NCI-H2081 treated with DMSO at 0.1 percent for 48 hours (cell line): ENCODE measurements around the gene VSTM2L.

Experiments used
- DNase-seq: peaks from one replicate; lab custom pipeline; 2025; lab: John Stamatoyannopoulos, UW

VSTM2L gene

DNA sequence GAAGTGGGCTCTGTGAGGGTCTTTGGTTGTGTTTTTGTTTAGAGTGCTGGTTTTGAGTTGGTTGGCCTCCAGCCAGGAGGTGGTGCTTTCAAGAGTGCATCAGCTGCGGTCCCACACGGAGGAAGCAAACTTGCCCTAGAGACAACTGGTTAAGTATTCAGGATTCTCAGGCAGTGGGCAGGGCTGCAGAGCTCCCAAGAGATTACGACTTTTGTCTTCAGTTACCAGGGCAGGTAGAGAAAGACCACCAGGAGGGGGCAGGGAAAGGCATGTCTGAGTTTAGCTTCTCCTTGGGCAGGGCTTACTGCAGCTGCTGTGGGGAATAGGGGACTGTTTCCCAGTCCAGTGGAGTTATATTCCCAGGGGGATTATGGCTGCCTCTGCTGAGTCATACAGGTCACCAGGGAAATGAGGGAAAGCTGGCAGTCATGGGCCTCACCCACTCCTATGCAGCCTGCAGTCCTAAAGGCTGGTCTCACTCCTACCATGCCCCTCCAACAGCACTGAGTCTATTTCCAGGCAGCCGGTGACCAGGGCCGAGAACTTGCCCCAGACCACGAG is 66.0 kb downstream of the VSTM2L start:
- DNase-seq = no peak

DNA sequence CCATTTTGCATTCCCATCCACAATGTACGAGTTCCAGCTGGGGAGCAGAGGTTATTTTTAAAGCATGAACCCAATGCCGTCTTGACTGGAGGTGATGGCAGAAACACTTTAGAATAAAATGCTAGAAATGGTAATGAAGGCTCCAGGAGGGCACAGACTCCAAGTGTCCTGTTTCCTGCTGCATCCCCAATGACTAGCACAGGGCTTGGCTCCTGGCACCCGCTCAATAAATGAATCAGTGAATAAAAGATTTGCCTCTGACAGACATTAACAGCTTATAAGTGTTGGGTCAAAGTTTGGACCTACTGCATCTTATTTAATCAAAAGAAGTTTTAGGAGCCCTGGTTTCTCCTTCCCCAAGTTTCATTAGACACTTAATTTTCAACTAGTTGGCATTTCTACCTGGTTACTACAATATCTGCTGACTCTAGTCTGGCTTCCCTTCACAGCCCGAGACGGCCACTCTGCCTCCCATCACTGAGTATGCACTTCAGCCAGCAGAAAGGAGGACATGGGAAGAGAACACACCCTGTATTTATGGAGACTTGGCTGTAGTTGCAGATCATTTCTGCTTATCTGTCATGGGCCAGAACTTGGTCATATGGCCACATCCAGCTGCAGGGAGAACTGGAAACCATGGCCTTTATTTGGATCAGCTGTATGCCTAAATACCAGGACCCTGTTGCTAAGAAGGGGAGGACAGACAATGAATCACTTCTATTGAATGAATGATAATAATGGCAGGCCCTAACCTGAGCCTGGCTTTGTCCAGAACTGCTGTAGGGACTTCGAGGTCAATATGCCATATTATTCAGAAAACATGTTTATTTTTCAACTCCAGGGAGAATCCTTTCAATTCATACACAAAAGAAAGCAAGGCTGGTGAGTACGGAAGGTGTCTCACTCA is 67.3 kb downstream of the VSTM2L start:
- no peak for DNase-seq

DNA sequence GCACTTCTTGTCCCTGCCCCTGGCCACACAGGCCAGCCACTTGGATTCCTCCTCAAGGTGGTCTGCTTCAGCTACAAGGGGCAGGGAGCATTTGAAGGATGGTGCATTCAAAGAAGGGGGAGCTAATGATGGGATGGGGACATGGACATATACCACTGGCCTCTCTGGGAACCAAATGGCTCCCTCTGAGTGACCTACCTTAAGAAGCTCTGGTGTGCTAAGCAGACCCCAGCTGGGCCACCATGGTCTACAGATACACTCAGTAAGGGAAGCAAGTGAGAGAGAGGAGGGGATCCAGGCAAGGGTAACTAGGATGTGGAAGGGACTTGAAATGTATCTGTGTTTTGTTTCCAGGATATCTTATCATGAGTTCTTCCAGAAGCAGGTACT is 67.9 kb downstream of the VSTM2L start:
- no peak for DNase-seq

DNA sequence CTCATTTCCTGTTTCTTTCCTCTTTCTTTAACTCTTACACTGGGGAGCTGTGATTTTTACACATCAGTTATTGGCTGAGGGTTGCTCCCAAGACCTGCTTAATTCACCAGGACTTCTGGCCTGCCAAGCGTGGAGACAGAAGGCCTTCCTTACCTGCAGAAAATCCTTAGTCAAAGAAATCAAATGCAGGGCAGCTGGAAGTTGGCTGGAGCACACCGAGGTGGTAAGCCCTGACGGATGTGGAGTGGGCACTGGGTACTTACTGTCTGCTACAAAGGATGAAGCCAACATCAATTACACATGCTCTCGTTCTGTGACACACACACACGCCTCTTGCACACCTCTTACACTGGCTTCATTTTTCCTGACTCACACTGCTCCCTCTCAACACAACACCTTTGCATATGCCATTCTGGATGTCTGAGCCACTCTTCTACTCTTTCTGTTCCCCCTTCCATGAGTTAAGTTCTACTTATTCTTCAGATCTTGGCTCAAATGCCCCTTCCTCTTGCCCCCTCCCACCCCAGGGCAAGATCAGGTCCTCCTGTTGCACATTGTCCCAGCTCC is 68.7 kb downstream of the VSTM2L start:
- no peak for DNase-seq

DNA sequence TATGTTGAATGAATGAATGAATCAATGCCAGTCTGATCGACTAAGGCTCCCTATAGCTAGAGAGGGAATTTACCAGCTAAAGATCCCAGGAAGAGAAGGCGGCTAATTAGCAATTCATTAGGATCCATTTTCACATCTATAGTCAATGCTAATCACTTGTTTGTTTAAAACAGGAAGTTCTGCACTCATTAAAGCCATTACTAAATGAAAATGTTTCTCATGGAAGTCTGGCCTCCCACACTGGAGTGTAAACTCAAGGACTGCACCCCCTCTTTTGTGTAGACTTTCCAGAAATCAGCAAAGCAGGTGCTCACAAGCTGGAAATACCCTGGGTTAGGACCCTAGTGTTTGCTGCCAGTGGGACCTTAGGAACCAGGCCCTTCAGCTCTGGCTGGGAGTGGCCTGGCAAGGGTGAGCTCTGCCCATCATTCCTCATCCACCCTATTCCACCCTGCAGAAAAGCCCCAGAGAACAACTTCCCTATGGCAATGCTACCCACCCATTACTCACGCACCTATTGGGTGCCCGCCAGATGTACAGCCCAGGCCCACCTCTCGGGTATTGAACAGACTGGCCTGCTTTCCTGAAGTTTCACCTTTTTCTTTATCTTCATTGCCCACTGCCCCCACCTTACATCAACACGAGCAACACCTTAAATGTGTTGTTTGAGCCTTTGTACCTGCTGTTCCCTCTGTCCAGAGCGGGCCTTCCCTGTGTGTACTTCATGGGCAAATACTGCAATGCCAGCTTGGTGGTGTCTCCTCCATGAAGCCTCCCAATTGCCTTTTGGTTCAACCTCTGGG is 69.5 kb downstream of the VSTM2L start:
- DNase-seq = no peak

DNA sequence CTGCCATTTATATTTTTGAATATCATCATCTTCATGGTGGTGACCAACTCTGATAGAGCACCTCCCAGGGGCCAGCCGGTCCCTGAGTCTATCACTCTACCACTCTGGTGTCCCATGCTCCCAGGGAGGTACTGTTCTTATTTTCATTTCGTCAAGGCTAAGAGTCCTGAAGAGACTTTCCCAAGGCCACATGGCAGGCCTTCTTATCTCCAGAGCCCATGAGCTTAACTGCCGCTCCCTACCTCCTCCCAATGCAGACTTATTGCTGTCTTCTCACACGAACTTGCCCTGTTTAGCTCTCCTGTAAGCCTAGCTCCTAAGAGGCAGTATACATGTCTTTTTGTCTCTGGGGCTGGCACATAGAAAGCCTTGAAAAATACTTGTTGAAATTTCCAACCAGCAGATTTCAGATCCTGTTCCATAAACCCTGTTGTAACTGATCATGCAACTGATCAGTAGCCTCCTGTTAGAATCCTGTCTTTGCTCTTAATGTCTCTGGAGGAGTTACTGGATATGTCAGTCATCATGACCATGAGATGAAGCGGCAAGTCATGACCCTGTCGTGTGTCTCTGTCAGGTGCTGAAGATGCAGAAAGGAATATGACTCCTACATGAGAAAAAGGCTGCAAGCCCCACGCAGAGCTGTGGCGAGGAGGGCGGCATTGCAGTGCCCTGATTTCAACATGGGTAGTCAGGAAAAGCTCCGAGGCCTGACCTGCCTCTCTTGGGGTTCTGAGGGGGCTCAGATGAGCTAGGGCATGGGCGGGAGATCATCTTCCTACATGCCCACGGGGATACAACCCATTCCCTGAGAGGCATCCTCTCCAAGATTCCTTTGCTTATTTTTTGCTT is 70.4 kb downstream of the VSTM2L start:
- no peak for DNase-seq

DNA sequence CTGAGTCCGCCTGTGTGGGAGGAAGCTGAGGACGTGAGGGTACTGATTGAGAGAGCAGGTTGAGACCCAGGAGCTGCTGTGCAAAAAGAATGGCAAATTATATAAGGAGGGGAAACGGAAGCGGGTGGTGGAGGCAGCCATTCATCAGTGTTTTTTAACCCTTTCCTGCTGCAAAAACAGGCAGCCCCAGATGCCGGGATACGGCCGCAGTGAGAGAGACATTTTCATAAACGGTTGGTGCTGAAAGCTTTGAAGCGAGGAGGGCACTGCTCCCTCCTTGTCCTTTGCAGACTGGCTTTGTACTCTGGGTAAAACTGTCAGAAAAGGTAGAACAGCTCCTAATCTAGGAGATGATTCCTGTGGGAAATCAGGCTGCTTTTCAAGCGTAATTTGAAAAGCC is 74.0 kb downstream of the VSTM2L start:
- no peak for DNase-seq

DNA sequence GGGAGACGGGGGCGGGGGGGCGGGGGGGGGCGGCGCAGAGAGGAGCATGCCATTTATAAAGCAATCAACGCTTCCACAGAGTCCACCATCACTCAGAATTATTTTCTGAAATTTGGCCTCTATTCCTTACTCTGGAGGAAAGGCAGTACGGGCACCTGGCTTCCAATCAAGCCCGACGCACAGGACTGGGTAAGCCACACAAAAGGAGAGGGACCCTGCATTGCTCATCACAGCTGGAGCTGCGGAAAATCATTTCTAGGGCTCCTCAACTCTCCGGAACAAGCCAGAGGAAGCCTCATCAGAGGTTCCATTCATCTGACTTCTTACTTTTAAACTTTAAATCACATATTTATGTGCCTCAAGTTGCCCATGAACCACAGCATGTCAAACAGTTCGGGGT is 74.4 kb downstream of the VSTM2L start:
- no peak for DNase-seq

DNA sequence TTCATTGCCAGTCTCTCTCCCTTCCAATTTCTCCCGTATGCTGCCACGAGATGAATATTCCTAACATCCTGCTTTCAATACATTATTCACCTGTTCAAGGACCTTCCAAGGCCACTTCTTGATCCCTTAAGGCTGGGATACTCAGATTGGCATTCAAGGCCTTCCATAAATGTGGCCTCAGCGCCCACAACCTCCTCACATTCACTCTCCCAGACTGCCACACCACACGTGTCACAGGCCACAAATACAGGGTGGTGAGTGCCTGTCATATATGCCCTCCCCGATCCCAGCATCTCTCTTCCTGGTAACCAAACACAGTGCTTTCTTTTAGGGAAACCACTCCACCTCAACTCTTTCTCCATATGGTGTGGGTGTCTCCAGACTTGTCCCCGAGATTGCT is 74.9 kb downstream of the VSTM2L start:
- no peak for DNase-seq

DNA sequence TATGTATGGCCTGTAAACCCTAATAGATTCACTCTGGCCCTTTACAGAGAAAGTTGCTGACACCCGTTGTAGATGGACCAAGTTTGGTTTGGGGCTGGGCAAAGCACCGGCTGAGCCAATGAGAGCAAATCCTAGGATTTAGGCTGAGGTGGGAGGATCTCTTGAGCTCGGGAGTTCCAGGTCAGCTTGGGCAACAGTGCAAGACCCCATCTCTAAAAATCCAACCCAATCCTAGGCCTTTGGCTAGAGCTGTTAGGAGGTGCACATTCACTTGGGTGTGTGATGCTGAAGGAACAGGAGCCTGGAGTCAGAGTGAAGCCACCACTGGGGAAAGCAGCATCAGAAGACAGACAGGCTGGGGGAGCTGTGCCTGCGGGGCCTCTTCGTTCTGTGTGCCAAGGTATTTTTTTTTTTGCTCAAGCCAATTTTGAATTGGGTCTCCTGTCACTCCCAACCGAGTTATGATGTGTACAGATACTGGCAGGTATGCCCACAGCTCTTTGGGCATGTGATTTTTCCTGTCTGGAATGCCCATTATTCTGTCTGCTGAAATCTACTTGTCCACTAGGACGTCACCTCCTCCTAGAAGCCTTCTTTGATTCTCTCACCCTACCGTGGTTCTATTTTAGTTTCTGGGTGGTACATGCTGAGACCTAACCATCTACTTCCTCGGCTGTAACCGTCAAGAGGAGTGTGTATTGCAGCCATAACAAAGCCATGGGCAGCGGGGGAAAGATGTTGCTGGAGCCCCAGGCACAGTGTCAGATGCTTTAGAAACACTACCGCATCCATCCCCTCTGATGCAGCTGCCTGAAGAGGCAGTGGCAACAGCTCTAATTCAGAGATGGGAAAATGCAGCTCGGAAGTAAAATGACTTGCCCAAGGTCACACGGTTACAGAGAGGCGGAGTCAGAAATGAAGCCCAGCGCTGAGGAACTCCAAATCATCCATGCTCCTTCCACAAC is 76.4 kb downstream of the VSTM2L start:
- no peak for DNase-seq

DNA sequence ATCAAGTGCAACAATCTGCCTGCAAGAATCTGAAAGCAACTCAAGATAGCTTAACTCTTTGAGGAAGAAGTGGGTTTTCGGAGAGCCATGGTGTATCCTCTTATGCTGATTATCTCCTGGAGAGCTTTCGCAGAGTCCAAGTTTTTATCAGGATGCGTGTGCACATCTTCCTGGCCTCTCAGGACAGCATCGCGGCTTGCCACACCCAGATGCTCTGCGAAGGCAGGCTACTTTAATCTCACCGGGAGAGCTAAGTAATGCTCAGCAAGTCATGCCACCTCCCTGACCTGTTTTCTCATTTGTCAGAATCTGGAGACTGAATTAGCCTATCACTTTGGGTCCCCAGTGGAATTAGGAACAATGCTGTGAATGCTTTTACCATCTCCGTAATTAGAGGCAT is 77.5 kb downstream of the VSTM2L start:
- DNase-seq = no peak

DNA sequence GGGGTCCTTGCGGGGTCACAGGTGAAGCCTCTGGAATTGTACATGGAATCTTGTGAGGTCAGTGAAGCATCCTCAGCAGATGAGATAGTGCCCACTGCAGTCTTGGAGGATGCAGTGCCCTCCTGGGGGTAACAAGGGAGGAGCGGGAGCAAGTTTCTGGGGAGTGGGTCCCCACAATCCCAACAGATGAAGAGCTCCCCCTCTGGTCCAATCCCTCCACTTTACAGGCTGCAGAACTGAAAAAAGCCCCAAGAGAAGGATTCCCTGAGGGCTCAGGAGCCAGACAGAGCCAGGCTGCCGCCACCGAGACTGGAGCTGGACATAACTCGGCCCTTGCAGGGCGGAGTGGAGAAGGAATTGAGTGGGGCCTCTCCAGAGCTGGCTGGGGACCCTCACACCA is 77.9 kb downstream of the VSTM2L start:
- no peak for DNase-seq

DNA sequence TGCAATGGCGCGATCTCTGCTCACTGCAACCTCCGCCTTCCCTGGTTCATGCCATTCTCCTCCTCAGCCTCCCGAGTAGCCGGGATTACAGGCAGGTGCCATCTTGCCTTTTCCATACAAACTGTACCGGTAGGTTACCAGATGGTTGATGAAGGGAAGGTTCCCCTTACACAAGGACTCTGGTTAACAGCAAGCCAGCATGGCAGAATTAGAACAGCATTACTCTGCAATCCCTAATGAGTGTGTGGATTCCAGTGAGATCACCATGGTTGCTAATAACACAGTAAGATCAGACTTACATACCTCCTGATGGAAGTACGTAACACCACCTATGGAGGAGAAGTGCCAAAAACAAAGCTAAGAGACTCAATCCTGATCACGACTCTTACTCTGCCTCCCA is 78.6 kb downstream of the VSTM2L start:
- DNase-seq = no peak

DNA sequence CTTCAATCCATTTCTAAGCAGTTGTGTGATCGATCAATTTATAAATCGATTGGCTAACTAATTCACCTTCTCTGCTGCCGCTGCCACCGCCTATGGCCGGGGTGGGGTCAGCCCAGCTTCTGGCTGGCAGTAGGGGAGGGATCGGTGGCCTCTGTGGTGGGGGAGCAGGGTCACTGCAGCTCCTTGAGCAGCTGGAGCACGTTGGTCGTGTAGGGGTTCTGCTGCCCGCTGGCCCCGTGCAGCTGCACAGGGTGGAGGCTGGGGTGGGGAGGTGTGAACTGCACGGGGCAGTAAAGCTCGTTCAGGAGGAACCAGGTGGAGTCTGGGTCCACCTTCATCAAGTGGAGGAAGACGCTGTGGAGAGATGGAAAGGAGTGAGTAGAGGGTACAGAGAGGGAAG is 80.4 kb downstream of the VSTM2L start:
- no peak for DNase-seq

DNA sequence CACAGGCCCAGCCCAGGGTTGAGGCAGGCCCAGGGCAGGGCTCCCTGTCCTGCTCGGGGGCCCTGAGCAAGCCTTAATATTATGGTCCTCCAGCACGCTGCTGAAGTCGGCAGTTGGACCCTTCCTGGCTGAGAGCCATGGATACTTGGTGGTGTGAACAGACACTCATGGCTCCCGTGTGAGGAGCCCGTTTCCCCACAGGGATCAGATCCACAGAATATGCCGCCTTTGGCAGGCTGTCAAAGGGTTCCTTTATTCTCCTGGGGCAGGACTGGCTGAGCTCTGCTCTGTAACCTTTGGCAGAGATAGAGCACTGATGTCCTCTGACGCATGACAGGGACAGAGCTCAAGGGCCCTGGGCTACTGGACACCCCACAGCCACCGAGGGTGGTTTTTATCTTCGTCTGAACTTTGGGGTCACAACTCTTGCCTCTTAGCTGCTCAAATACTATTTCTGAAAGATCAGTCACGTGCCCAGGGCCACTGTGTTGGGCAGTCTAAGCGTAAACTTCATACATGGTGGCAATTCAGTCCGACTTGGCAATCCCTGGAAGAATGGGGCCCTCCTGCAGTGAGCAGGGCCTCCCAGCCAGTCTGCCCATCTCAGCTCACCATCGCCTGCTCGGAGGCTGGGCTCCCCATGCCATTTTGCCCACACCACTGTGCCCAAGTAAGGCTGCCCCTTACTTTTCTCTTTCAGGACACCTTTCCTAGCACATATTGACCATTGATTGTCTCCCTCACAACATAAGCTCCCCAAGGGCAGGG is 81.3 kb downstream of the VSTM2L start:
- DNase-seq = no peak

DNA sequence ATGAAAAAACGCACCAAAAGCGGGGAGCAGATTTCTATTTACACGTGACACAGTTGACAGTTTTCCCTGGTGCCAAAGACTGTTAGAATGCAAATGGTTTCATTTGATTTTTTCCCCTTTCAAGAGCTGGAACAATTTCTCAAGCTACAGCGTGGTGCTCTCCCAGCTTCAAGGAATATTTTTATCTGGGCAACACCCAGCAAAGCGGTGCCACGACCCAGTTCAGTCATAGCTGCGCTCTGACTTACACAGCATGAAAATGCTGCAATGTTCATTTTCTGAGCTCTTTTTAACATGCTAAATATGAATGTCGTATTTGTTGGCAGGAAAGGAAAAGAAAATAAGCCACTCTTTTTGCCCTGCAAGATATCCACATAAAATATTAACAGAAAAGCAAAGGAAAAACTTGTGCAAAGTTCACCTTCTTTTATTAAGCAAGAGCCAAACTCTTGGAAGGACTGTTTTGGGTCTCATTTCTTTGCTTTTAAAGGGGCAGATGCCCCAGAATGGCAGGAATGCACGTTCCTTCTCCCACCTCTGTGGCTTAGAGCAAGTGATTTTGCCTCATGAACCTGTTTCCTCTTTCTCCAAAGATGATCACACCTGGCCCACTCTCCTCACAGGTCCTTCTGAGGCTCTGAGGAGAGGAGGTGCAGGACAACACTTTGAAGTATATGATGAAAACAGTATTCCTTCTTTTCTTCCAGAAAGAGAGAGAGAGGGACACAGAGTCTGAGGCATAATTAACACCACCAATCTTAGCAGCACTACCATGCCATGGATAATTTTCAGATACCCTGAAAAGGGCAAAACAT is 83.3 kb downstream of the VSTM2L start:
- DNase-seq = no peak

DNA sequence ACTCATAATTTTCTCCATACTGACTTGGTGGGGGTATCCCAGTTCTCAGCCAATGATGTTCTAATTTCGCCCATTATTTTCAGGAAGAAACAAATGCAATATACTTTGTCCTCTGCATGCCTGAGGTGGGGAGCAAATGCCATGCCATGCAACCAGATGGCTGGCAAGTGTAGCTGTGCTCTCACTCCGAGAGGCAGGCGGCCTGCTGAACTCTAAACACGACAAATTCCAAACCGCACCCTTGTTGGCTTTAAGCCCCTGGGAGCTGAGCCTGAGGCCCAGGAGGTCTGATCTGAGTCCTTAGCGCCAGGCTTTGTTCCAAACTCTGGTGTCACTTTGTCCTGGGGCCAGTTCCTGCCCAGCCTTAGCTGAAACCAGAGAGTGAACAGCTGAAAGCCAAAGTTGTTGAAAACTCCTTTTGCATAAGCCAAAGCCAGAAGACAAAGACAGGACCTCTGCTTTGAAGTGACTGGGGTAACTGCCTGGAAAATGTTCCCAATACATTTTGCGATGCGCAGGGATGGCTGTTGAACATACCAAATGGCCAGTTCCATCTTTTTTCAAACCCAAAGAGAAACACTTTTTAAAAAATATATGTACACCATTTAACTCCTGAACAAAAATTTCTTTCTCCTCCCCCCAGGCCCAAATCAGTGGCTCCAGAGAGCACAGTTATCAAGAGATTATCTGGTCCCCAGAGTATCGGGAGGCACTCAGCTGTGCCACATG is 84.1 kb downstream of the VSTM2L start:
- DNase-seq = no peak

DNA sequence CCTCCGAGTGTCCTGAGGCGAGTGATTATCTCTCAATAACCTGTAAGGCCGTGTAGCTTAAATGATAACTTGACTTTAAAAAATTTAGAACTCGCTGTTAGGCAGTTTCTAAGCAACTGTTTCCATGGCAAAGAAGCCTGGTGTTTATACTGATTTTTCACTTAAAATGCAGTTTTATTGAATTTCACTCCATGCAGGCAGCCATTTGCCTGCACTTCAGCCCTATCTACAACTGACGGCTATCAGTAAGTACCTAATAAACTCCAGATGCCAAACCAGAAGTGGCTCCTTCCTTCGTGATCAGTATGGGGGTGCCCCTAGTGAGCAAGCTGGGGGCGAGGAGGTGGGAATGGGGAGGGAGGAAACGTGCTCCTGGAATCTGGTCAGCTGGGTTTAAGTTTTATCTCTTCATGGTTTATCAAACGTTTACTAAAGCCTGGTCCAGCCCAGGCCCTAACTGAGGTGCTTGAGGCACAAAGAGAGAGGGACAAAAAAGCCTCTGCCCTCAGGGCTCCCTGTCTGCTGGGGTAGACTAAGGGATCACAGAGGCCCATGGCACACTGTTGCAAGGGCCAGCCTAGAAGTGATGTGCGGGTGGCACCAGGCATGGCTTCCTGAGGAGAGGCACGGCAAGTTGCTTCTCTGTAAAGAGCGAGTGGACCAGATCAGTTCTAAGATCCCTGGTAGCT is 84.8 kb downstream of the VSTM2L start:
- no peak for DNase-seq
